Body of pancreas (tissue), 4 donors: ENCODE results near the gene FUT7. TPM values are rescaled to one million over a fixed set of nuclear protein-coding genes. Genes with fewer than 3 reads are reported as not detected.

ENCODE experiments used
- ATAC-seq: fragments of 150-250 bp; one replicate; pipeline ENCODE4 v1.9.1; 2016
- DNase-seq, 4 donors: peaks; one replicate each; pipeline ENCODE4 v3.0.0-alpha.2; 2019
- H3K27ac ChIP-seq, 4 donors: fragments of 200-600 bp; sonication (generic); 1 replicate in 3 of 4; 2 replicates in 1 of 4; pipeline versions ENCODE4 v1.5.1 to v1.6.1; 2016 to 2019; ENCODE audit warnings: mild to moderate bottlenecking in 1 of 4, mixed read lengths in 1 of 4, moderate library complexity in 1 of 4
- H3K27me3 ChIP-seq, 2 donors: fragments of 200-600 bp; sonication (generic); one replicate each; pipeline ENCODE4 v1.6.0; 2016; ENCODE audit warnings: mild to moderate bottlenecking in 1 of 2
- H3K36me3 ChIP-seq, 2 donors: fragments of 200-600 bp; sonication (generic); replicated peaks in 1 of 2; 2 replicates each; pipeline ENCODE4 v1.5.1; 2016; ENCODE audit warnings: low read depth in 2 of 2; ENCODE audit not compliant: insufficient read depth in 1 of 2
- H3K4me1 ChIP-seq: fragments of 200-600 bp; sonication (generic); one replicate; pipeline ENCODE4 v1.6.0; 2016
- H3K4me3 ChIP-seq, 2 donors: fragments of 200-600 bp; sonication (generic); 1 replicate in 1 of 2; 2 replicates in 1 of 2; pipeline ENCODE4 v1.5.1; 2016 to 2019
- H3K9me3 ChIP-seq, 3 donors: fragments of 200-600 bp; sonication (generic); 1 replicate in 2 of 3; 2 replicates in 1 of 3; pipeline ENCODE4 v1.5.1; 2016
- POLR2A ChIP-seq, 3 donors: fragments of 450-650 bp; IDR thresholded peaks; one replicate each; pipeline ENCODE4 v1.6.1; 2016; ENCODE audit warnings: antibody characterized with exemption in 3 of 3, mild to moderate bottlenecking in 2 of 3
- WGBS, 2 donors: methylation state at CpG; one replicate each; pipeline ENCODE4 v1.1.5; 2017; 5-methylcytosine and 5-hydroxymethylcytosine counted together
- intact Hi-C: fragments of 100-400 bp; cut with DNase I; formaldehyde crosslinking; loops from one replicate; pipeline ENCODE4 v1.15.1; 2023
- total RNA-seq, 2 donors: library from RNA; depleted of rRNA; stranded (reverse); fragments of >200 nt; gene quantifications; one replicate each; pipeline ENCODE4 v1.1.0, GENCODE V29; 2016
- TF ChIP-seq, protein P1 (sequence below), 7 experiments: fragments of 450-650 bp in 4 of 7; fragments of 200-600 bp in 3 of 7; sonication (generic) in 3 of 7; IDR thresholded peaks; one replicate each; pipeline ENCODE4 v1.5.1; 2016 to 2019; ENCODE audit warnings: antibody characterized with exemption in 7 of 7

FUT7 gene
- total RNA-seq, 2 donors from 2014 or later = not detected

DNA sequence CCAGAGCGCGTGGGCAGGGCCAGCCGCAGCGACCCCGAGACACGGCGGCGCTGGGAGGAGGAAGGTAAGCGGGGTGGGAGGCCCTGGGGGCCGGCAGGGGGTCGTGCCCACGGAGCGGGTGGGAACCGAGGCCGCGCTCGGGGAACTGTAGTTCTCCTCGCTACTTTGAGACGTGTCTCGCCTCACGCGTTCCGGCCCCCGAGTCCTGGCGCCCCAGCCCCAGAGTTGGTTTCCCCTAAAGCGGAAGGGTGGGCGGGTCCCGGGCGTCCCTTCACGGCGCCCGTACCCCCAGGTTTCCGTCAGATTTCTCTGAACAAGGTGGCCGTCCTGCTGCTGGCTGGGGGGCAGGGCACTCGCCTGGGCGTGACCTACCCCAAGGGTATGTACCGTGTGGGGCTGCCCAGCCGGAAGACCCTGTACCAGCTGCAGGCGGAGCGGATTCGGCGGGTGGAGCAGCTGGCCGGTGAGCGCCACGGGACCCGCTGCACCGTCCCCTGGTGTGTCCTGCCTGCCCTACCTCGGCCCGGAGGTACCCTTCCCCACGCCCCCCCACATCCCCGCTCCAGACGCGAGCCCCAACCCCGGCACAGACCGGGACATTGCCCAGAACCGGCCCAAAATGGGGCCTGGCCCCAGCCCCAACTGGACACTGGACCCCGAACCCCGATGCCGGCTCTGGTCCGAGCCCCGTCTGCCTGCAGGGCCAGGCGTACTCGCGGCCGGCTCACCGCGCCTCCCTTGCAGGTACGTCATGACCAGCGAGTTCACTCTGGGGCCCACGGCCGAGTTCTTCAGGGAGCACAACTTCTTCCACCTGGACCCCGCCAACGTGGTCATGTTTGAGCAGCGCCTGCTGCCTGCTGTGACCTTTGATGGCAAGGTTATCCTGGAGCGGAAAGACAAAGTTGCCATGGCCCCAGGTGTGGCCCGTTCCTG lies 46.1 kb upstream of the FUT7 start:
- DNase-seq (peak in 1 of 4 donors; percentile 42), ATAC-seq (peak; percentile 18)
- Histone ChIP-seq H3K27ac (no peak overlapping the region), H3K9me3 (no peaks in the 10 kb centered on the region), H3K4me3 (peak overlapping the region; percentile 54 to 70), H3K36me3 (no peaks in the 10 kb centered on the region), H3K4me1 (peaks cover 21% of the 10 kb centered on the region), H3K27me3 (no peaks in the 10 kb centered on the region)
- WGBS, 2 donors = 17 to 42% methylated on average over 9 to 54 of the region's 76 CpGs
- intact Hi-C loops = no loop called here
- TF ChIP-seq, protein P1, sequence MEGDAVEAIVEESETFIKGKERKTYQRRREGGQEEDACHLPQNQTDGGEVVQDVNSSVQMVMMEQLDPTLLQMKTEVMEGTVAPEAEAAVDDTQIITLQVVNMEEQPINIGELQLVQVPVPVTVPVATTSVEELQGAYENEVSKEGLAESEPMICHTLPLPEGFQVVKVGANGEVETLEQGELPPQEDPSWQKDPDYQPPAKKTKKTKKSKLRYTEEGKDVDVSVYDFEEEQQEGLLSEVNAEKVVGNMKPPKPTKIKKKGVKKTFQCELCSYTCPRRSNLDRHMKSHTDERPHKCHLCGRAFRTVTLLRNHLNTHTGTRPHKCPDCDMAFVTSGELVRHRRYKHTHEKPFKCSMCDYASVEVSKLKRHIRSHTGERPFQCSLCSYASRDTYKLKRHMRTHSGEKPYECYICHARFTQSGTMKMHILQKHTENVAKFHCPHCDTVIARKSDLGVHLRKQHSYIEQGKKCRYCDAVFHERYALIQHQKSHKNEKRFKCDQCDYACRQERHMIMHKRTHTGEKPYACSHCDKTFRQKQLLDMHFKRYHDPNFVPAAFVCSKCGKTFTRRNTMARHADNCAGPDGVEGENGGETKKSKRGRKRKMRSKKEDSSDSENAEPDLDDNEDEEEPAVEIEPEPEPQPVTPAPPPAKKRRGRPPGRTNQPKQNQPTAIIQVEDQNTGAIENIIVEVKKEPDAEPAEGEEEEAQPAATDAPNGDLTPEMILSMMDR (IDR thresholded peaks at IDR 0.05) = no peak
- no peak for TF ChIP-seq POLR2A (IDR thresholded peaks at IDR 0.05)

DNA sequence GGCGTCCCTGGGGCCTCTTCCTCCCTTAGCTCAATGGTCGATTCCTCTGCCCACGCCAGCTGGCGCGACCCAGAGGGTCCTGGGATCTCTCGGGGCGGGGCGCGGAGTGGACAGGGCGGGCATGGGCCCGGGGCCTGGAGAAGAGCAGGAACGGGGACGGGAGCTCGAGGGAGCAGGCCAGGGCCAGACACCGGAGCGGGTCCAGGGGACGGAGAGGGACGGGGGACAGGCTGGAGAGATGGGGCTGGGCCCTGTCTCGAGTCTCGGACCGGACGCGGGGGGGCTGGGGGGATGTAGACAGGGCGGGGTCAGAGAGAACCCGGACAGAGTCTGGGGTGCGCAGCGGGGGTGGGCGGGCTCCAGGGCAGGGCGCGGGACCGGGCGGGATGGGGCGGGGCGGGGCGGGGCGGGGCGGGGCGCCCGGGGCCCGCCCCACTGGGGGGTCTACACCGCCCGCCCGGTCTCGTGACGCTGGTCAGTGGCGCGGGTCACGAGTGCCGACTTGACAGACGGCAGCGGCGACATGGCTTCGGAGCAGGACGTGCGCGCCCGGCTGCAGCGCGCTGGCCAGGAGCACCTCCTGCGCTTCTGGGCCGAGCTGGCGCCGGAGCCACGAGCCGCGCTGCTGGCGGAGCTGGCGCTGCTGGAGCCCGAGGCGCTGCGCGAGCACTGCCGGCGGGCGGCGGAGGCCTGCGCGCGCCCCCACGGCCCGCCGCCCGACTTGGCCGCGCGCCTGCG lies 45.3 kb upstream of the FUT7 start, which contains the start of gene UAP1L1:
Gene UAP1L1 (plus strand): TSS at position 508 of the 738 bp plus-strand sequence. CDS start 16 bp downstream, at position 524.
- Histone ChIP-seq H3K4me3 (peak within 1 kb of the TSS; percentile 54 to 70), H3K9me3 (no peaks in the 10 kb centered on the region), H3K27ac (peak within 1 kb of the TSS in 2 of 4 donors; percentile 38 to 62), H3K27me3 (no peaks in the 10 kb centered on the region), H3K36me3 (no peaks in the 10 kb centered on the region), H3K4me1 (peaks cover 21% of the 10 kb centered on the region)
- DNase-seq (peak; percentile 52 to 85 (median 76)), ATAC-seq (peak; percentile 68)
- TF ChIP-seq, protein P1 (IDR thresholded peaks at IDR 0.05) = no peak
- TF ChIP-seq POLR2A (IDR thresholded peaks at IDR 0.05) = no peak
- WGBS, 2 donors = 4% methylated on average over 27 of the region's 87 CpGs; no CpG with 5 or more reads in 1 of the 2 donors
- intact Hi-C loops = no loop called here

DNA sequence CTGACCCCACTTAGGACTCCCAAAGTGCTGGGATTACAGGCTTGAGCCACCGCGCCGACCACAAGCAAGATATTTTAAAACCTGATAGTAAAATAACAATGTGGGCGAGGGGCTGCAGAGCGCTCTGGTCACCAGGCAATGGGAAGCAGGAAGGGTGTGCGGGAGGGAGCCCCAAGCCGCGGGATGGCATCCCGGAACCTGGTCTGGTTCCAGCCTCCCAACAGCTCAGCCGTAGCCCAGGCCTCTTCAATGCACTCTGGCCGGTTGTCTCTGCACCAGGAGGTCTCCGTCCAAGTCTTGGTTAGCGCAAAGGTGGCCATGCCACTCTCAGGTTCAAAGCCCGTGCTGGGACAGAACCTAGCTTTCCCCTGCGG lies 44.7 kb upstream of the FUT7 start:
- Histone ChIP-seq H3K9me3 (no peaks in the 10 kb centered on the region), H3K27me3 (no peaks in the 10 kb centered on the region), H3K4me3 (no peak overlapping the region), H3K4me1 (peaks cover 22% of the 10 kb centered on the region), H3K27ac (peak overlapping the region in 2 of 4 donors; percentile 38 to 62), H3K36me3 (no peaks in the 10 kb centered on the region)
- WGBS, 2 donors = 62 to 85% methylated on average over 10 to 15 of the region's 15 CpGs
- DNase-seq = no peak
- TF ChIP-seq POLR2A (IDR thresholded peaks at IDR 0.05) = no peak
- TF ChIP-seq, protein P1 (IDR thresholded peaks at IDR 0.05) = no peak
- intact Hi-C loops = no loop called here
- ATAC-seq = no peak

DNA sequence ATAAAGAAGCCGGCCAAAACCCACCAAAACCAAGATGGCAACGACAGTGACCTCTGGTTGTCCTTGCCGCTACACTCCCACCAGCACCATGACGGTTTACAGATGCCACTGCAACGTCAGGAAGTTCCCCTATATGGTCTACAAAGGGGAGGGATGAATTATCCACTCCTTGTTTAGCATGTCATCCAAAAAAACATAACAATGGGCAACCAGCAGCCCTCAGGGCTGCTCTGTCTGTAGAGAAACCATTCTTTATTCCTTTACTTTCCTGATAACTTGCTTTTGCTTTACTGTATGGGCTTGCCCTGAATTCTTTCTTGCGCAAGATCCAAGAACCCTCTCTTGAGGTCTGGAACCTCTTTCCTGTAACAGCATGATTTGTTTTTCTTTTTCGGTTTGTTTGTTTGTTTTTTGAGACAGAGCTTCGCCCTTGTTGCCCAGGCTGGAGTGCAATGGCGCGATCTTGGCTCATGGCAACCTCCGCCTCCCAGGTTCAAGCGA lies 43.4 kb upstream of the FUT7 start:
- Histone ChIP-seq H3K27me3 (no peaks in the 10 kb centered on the region), H3K4me1 (peaks cover 34% of the 10 kb centered on the region), H3K9me3 (no peaks in the 10 kb centered on the region), H3K27ac (no peak overlapping the region), H3K36me3 (no peaks in the 10 kb centered on the region), H3K4me3 (no peak overlapping the region)
- ATAC-seq = no peak
- 80 to 84% methylated on average over 11 to 12 of the region's 12 CpGs for WGBS, 2 donors
- intact Hi-C loops = no loop called here
- TF ChIP-seq, protein P1 (IDR thresholded peaks at IDR 0.05) = no peak
- no peak for TF ChIP-seq POLR2A (IDR thresholded peaks at IDR 0.05)
- no peak for DNase-seq
